ENCODE measurements around the gene ZNF316. TPM values are rescaled to one million over a fixed set of nuclear protein-coding genes. Genes with fewer than 3 reads are reported as not detected.

The ZNF316 gene
- total and polyA plus RNA-seq, 12 donors: 10.6 to 98.1 (median 29.6) TPM

DNA sequence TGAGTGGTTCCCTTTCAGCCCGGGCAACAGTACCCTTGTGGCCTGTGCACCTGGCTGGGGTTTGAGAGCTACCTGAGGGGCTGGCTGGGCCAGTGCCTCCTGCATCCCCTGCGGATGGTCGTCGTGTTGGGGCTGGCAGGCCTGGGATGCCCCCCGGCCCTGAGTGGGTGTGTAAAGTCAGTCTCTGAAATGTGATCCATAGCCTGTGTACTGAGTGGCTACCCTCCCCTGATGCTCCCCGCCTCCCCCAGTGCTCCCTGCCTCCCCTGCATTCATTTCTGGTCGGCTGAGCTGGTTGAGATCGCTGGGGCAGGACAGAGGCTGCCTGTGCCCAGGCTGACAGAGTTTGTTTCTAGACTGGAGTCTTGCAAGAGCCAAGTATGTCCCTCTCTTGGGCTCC is 9.3 kb downstream of the ZNF316 start:
- no peak overlapping the region for H3K27ac ChIP-seq
- no peak overlapping the region for H3K4me3 ChIP-seq
- H3K9me3 ChIP-seq (replicated peaks in 1 of 3): no peaks in the 10 kb centered on the region
- H3K27me3 ChIP-seq: no peaks in the 10 kb centered on the region
- intact Hi-C loops (cut with DNase I): no loop called here
- no peak for DNase-seq
- peaks cover 0 to 55% of the 10 kb centered on the region in 2 donors for H3K36me3 ChIP-seq (replicated peaks in 1 of 2)
- 45 to 79% (median 78%) methylated on average over 2 to 8 of the region's 8 CpGs; no CpG with 5 or more reads in 1 of the 4 donors for WGBS, 4 donors
- TF ChIP-seq CTCF (IDR thresholded peaks at IDR 0.05) (no peak), POLR2A (IDR thresholded peaks at IDR 0.05) (no peak)
- no peaks in the 10 kb centered on the region for H3K4me1 ChIP-seq (replicated peaks in 1 of 2)

DNA sequence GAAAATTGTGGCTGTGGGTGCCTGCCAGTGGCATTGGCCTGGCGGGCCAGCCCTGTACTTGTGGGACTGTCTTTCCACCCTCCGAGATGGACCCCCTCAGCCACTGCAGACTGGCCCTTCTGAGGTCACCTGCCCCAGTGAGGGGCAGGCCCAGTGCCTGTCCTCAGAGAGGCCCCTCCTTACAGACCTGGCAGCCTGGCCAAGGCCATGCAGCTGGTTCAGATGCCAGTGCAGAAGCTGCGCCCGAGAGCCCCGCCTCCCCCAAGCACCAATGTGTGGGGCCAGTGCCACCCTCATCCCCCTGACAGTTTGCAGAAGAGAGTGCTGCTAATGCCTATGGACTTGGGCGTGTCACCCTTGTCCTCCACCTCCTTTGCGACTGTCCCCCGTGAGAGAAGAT is 10.0 kb downstream of the ZNF316 start:
- no peaks in the 10 kb centered on the region for H3K27me3 ChIP-seq
- no peak overlapping the region for H3K27ac ChIP-seq
- intact Hi-C loops (cut with DNase I): no loop called here
- 50 to 64% (median 55%) methylated on average over 5 to 8 of the region's 8 CpGs; no CpG with 5 or more reads in 1 of the 4 donors for WGBS, 4 donors
- peak in 6 of 7 donors; percentile 37 to 74 (median 61) for DNase-seq
- no peaks in the 10 kb centered on the region for H3K4me1 ChIP-seq (replicated peaks in 1 of 2)
- TF ChIP-seq CTCF (IDR thresholded peaks at IDR 0.05): no peak
- no peak for TF ChIP-seq POLR2A (IDR thresholded peaks at IDR 0.05)
- H3K9me3 ChIP-seq (replicated peaks in 1 of 3): no peaks in the 10 kb centered on the region
- H3K36me3 ChIP-seq (replicated peaks in 1 of 2): peaks cover 0 to 53% of the 10 kb centered on the region in 2 donors
- no peak overlapping the region for H3K4me3 ChIP-seq

DNA sequence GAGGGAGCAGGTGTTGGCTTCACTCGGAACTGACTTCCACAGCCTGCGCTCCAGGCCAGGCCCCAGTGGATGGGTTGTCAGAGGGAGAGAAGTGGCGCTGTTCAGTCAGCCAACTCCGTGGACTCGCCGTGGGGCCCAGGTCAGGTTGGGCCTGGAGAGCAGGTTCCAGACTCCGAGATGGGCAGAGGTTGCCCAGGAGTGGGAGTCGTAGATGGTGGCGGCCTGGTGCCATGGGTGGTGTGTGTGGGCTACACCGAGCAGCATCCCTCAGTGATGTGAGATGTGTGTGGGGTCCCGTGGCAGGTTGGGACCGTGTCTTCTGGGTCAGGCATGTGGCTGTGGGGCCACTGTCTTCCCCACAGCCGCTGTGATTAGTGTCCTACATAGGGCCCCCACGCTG is 10.4 kb downstream of the ZNF316 start:
- peaks cover 0 to 53% of the 10 kb centered on the region in 2 donors for H3K36me3 ChIP-seq (replicated peaks in 1 of 2)
- H3K4me1 ChIP-seq (replicated peaks in 1 of 2): no peaks in the 10 kb centered on the region
- H3K9me3 ChIP-seq (replicated peaks in 1 of 3): no peaks in the 10 kb centered on the region
- no peak overlapping the region for H3K4me3 ChIP-seq
- DNase-seq: no peak
- H3K27me3 ChIP-seq: no peaks in the 10 kb centered on the region
- 88 to 94% (median 92%) methylated on average over 12 to 14 of the region's 14 CpGs for WGBS, 4 donors
- intact Hi-C loops (cut with DNase I): no loop called here
- TF ChIP-seq CTCF (IDR thresholded peaks at IDR 0.05) (no peak), POLR2A (IDR thresholded peaks at IDR 0.05) (no peak)
- H3K27ac ChIP-seq: no peak overlapping the region

- Histone ChIP-seq H3K4me1 (replicated peaks in 1 of 2) (no peaks in the 10 kb centered on the region), H3K9me3 (replicated peaks in 1 of 3) (no peaks in the 10 kb centered on the region), H3K27me3 (no peaks in the 10 kb centered on the region), H3K27ac (no peak overlapping the region), H3K36me3 (replicated peaks in 1 of 2) (peaks cover 0 to 49% of the 10 kb centered on the region in 2 donors), H3K4me3 (no peak overlapping the region)
- intact Hi-C loops (cut with DNase I): no loop called here
- TF ChIP-seq POLR2A (IDR thresholded peaks at IDR 0.05) (no peak), CTCF (IDR thresholded peaks at IDR 0.05) (no peak)
- 88 to 96% (median 94%) methylated on average over 7 to 17 of the region's 17 CpGs for WGBS, 4 donors
- no peak for DNase-seq
These were observed 11.1 kb downstream of the ZNF316 start for GRCh38 chr7:6648066-6648814.
